Prostate gland (tissue), 2 donors: ENCODE results near the gene ARHGAP19. TPM values are rescaled to one million over a fixed set of nuclear protein-coding genes. Genes with fewer than 3 reads are reported as not detected.

ENCODE experiments used
- DNase-seq: peaks from one replicate; pipeline ENCODE4 v3.0.0-alpha.2; 2019; ENCODE audit warnings: low spot score
- H3K27ac ChIP-seq, 2 donors: fragments of 200-600 bp; sonication (generic); 2 replicates each; pipeline ENCODE4 v1.5.1; 2017 to 2019
- H3K27me3 ChIP-seq: fragments of 200-600 bp; sonication (generic); replicated peaks from 2 replicates; pipeline ENCODE4 v1.5.1; 2019; ENCODE audit not compliant: insufficient read depth
- H3K36me3 ChIP-seq, 2 donors: fragments of 200-600 bp; sonication (generic); 1 replicate in 1 of 2; 2 replicates in 1 of 2; pipeline versions ENCODE4 v1.5.1 to v1.8.1; 2017 to 2019
- H3K4me1 ChIP-seq: fragments of 200-600 bp; sonication (generic); replicated peaks from 2 replicates; pipeline ENCODE4 v1.5.1; 2019
- H3K4me3 ChIP-seq, 2 donors: fragments of 200-600 bp; sonication (generic); 2 replicates each; pipeline ENCODE4 v1.5.1; 2017 to 2019
- H3K9me3 ChIP-seq: fragments of 200-600 bp; sonication (generic); 2 replicates; pipeline ENCODE4 v1.5.1; 2017
- POLR2A ChIP-seq: fragments of 450-650 bp; IDR thresholded peaks from one replicate; pipeline ENCODE4 v1.6.1; 2016; ENCODE audit warnings: antibody characterized with exemption, mild to moderate bottlenecking
- POLR2AphosphoS5 ChIP-seq: sonication (generic); formaldehyde crosslinking; IDR thresholded peaks from one replicate; pipeline ENCODE4 v1.6.1; 2017; ENCODE audit warnings: antibody characterized with exemption
- WGBS: methylation state at CpG from one replicate; pipeline ENCODE4 v1.1.5; 2018; 5-methylcytosine and 5-hydroxymethylcytosine counted together
- intact Hi-C: fragments of 100-400 bp; cut with DNase I; formaldehyde crosslinking; loops from one replicate; pipeline ENCODE4 v1.14.2; 2022
- small RNA-seq, 2 donors: library from RNA; depleted of rRNA; stranded (forward); fragments of <200 nt; gene quantifications; one replicate each; pipeline ENCODE3, GENCODE V24; 2016
- total RNA-seq, 2 donors: library from RNA; depleted of rRNA; stranded (reverse); fragments of >200 nt; gene quantifications; one replicate each; pipeline ENCODE4 v1.1.0, GENCODE V29; 2016
- TF ChIP-seq, protein P1 (sequence below), 4 experiments: fragments of 200-600 bp in 2 of 4; fragments of 450-650 bp in 2 of 4; sonication (generic) in 2 of 4; IDR thresholded peaks; 1 replicate in 3 of 4; 2 replicates in 1 of 4; pipeline ENCODE4 v1.5.1; 2016 to 2019; ENCODE audit warnings: antibody characterized with exemption in 4 of 4, mild to moderate bottlenecking in 2 of 4, moderate library complexity in 2 of 4

ARHGAP19 gene
- total RNA-seq, 2 donors from 2014 or later = 10.4 to 37.1 TPM

DNA sequence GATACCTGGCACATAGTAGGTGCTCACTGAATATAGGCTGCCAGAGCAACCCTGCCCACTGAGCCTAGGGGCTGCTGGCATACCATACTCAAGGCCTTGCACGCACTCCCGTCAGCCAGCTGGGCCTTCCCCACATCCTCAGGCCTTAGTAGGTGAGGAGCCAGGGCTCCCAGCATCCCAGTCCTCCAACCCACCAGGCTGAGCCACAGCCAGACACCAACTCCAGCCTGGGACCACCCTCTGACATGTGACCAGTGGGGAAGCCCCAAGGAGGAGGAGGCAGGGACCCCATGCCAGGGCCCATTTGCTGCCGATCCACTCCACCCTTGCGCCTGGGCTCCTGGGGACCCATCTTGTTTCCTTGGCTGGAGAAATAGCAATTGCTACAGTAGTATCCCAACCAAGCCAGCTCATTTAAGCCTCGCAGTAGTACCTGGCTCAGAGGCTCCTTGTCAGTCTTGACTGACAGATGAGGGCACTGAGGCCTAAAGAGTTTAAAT, 118.1 kb downstream of the ARHGAP19 start:
- DNase-seq = no peak
- Histone ChIP-seq H3K27ac (no peak overlapping the region), H3K9me3 (no peaks in the 10 kb centered on the region), H3K4me1 (no peaks in the 10 kb centered on the region), H3K36me3 (no peaks in the 10 kb centered on the region), H3K27me3 (no peaks in the 10 kb centered on the region), H3K4me3 (no peak overlapping the region)
- WGBS = 98% methylated on average over 5 of the region's 5 CpGs
- intact Hi-C loops = no loop called here
- TF ChIP-seq POLR2AphosphoS5 (no peak), POLR2A (no peak)
- TF ChIP-seq, protein P1, sequence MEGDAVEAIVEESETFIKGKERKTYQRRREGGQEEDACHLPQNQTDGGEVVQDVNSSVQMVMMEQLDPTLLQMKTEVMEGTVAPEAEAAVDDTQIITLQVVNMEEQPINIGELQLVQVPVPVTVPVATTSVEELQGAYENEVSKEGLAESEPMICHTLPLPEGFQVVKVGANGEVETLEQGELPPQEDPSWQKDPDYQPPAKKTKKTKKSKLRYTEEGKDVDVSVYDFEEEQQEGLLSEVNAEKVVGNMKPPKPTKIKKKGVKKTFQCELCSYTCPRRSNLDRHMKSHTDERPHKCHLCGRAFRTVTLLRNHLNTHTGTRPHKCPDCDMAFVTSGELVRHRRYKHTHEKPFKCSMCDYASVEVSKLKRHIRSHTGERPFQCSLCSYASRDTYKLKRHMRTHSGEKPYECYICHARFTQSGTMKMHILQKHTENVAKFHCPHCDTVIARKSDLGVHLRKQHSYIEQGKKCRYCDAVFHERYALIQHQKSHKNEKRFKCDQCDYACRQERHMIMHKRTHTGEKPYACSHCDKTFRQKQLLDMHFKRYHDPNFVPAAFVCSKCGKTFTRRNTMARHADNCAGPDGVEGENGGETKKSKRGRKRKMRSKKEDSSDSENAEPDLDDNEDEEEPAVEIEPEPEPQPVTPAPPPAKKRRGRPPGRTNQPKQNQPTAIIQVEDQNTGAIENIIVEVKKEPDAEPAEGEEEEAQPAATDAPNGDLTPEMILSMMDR (IDR thresholded peaks at IDR 0.05) = no peak

DNA sequence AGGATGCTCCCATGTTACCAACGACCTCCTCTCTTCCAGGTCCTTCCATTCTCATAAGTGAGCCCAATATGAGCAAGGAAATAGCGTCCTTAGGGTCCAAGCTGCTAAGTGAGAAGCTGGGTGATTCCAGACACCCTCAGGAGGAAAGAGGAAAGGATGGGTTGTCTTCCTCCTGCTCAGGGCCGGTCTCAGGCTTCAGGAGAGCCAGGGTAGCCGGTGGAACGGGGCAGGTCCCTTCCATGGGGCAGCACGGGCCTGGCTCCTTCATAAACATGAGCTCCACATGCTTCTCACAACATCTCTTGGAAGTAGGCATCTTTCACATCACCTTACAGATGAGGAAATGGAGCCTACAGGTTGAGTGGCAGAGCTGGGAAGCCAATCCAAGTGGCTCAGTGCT, 119.4 kb downstream of the ARHGAP19 start:
- WGBS = 82% methylated on average over 6 of the region's 6 CpGs
- Histone ChIP-seq H3K27me3 (no peaks in the 10 kb centered on the region), H3K4me3 (no peak overlapping the region), H3K9me3 (no peaks in the 10 kb centered on the region), H3K4me1 (no peaks in the 10 kb centered on the region), H3K36me3 (no peaks in the 10 kb centered on the region), H3K27ac (no peak overlapping the region)
- intact Hi-C loops = no loop called here
- DNase-seq = no peak
- TF ChIP-seq POLR2AphosphoS5 = no peak
- no peak for TF ChIP-seq POLR2A
- TF ChIP-seq, protein P1 (IDR thresholded peaks at IDR 0.05) = no peak

Small RNAs within 50 kb of the gene (small RNA-seq; reads per million reads assigned to genes)
- gene RF00017 = 0 reads per million in 2 donors

Other genes starting within 250 kb of the ARHGAP19 start
- gene SLIT1, start 106.7 kb downstream of the ARHGAP19 start, total RNA-seq = under 1 TPM; 0.59 to 0.91 TPM
- gene FRAT1, start 26.6 kb upstream of the ARHGAP19 start, total RNA-seq = 10 to 100 TPM; 18.0 to 20.1 TPM
- gene FRAT2, start 42.1 kb upstream of the ARHGAP19 start, total RNA-seq = 10 to 100 TPM; 43.0 to 45.3 TPM
- gene RRP12, start 108.7 kb upstream of the ARHGAP19 start, total RNA-seq = 10 to 100 TPM; 14.9 to 38.6 TPM
- gene PGAM1, start 133.6 kb upstream of the ARHGAP19 start, total RNA-seq = 100 to 1,000 TPM; 198 to 277 TPM
- 10 to 100 TPM; 21.8 to 30.8 TPM for gene EXOSC1, start 153.4 kb upstream of the ARHGAP19 start, total RNA-seq
- gene ZDHHC16, start 153.5 kb upstream of the ARHGAP19 start, total RNA-seq = 10 to 100 TPM; 30.8 to 42.4 TPM
- gene MMS19, start 205.8 kb upstream of the ARHGAP19 start, total RNA-seq = 100 to 1,000 TPM in 1 of 2 donors, 10 to 100 TPM in 1; 41.5 to 207 TPM
- gene UBTD1, start 206.3 kb upstream of the ARHGAP19 start, total RNA-seq = 10 to 100 TPM; 10.0 to 93.8 TPM